Ammon's horn (tissue), 1 donor: ENCODE results near the gene RABGAP1.
"Not testable (repeated sequence)": the region's sequence is repeated elsewhere in the genome, so short reads cannot be mapped to it uniquely, and the experiment has no call there.

ENCODE experiments used
- DNase-seq: peaks from one replicate; pipeline ENCODE4 v3.0.0-alpha.2; 2016; ENCODE audit warnings: low spot score

Gene RABGAP1

DNA sequence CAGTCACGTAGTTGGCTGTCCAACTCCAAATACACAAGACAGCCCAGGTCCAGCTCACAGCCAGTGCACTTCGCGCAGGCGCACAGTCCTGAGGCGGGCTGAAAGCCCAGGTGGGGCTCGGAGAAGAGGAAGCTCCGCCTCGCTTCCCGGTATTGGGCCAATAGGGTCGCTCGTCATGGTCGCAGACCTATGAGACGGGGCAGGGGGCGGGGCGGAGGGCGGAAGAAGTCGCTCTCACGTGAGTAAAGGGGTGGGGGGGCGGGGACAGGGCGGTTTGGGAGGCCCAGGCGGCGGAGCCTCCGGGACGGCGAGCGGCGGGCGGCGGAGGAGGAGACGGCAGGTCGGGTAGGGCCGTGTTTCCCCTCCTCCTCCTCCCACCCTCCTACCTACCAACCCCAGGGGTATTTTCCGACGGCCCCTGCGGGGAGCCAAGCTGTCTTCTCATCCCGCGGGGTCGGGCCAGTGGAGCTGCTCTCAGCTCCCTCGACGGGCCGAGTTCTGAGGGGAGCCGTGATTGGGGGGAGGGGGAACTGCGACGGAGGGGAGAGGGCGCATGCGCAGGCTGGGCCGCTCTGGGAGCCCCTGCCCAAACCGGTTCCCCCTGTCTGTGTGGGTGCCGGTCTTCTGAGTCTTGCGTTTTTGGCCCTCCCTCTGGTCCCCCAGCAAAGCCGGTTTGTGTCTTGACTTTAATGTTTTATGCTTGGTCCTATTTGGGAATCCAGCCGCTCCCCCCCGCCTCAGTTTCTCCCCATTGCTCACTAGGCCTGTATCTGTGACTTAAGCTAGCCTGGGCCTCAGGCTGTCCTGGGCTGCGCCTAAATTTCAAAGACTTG is at the start of gene RABGAP1:
Gene RABGAP1 (plus strand): TSS at position 272 of the 833 bp plus-strand sequence. CDS start 16,040 bp downstream, outside the sequence.
- DNase-seq: peak; percentile 99

- no peak for DNase-seq
Observed at GRCh38 chr9:122897969-122898368, 42.9 kb upstream of the RABGAP1 start.

DNA sequence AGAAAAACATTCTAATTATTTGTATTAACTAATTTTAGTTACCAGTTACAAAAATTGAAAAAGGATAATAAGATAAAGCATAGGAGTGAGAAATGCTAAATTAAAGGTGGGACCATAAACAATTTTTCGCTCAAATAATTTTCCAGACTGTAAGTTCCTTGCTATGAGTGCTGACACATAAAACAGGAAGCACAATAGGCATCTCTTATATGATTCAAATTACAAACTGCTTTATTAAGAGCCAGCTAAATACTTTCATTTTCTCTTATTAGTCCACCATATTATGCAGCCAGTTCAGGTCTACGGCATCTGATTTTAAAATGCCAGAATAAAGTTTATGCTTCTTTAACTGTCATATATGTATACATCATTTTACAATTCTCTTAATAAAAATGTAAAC is 40.0 kb upstream of the RABGAP1 start:
- no peak for DNase-seq

DNA sequence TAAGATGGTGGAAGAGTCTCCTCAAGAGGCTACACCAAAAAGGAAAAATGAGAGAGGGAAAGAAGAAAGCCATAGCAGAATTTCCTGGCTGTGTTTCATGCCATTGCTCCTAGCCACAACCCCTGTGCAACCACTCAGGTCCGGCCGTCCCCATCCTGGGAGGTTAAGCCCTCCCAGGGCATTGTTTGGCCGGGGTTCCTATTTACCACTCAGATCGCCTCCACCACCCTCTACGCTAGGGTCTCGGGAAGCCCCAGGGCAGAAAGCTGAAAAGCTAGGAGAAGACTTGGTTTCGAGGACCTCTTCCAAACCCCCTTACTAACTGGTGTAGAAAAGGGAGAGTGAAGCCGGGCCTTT is 36.4 kb upstream of the RABGAP1 start:
- peak; percentile 18 for DNase-seq

DNA sequence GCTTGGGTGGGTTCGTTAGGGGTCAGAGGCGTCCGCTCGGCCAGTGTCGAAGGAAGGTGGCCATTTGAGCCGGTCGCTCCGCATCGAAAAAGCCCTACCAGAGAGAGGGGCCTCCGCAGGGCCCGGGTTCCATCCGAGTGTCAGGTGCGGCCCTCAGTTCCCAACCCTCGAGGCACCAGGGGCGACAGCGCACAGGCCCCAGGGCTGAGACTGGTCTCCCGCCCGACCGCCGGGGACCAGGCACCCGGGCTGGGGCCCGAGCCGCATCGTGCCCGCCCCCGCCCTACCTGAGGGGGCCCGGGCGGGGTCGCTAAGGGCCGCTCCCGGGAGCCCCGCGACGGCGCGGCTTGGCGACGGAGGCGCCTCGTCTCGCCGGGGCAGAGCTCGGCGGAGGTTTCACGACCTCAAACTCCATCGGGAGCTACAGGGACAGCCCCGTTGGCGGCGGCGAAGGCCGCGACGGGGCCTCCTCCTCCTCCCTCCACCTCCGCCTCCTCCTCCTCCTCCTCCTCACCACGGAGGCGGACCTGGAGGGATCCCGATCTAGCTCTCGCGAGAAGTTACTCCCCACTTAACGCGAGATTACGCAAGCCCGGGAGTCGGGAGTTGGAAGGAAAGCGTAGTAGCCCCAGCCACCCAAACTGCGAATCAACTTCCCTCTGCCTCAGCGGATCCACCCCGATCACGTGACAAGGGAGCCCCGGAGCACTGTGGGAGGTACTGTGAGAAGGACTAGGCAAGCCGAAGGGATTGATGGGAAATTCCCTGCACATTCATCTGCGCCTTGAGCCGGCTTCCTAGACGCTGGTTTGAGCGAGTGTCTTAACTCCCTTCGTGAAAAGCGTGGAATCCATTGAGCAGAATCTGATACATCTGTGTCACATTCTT is 35.8 kb upstream of the RABGAP1 start, which contains the start of gene RC3H2:
Gene RC3H2 (minus strand): TSS at position 537 of the 888 bp plus-strand sequence. CDS start 7,850 bp downstream, outside the sequence.
- DNase-seq: peak; percentile 100

DNA sequence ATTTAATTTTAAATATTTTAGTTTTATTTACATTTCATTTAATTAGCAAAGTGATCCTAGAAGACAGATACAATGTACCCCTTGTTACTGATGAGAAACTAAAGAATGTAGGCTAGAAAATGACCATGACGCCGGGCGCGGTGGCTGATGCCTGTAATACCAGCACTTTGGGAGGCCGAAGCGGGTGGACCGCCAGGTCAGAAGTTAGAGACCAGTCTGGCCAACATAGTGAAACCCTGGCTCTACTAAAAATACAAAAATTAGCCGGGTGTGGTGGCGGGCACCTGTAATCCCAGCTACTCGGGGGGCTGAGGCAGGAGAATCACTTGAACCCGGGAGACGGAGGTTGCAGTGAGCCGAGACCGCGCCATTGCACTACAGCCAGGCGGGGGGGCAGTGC is 34.7 kb upstream of the RABGAP1 start:
- not testable (repeated sequence) for DNase-seq

GRCh38 chr9:122912671-122912963 is 28.2 kb upstream of the RABGAP1 start:
- DNase-seq: no peak

DNA sequence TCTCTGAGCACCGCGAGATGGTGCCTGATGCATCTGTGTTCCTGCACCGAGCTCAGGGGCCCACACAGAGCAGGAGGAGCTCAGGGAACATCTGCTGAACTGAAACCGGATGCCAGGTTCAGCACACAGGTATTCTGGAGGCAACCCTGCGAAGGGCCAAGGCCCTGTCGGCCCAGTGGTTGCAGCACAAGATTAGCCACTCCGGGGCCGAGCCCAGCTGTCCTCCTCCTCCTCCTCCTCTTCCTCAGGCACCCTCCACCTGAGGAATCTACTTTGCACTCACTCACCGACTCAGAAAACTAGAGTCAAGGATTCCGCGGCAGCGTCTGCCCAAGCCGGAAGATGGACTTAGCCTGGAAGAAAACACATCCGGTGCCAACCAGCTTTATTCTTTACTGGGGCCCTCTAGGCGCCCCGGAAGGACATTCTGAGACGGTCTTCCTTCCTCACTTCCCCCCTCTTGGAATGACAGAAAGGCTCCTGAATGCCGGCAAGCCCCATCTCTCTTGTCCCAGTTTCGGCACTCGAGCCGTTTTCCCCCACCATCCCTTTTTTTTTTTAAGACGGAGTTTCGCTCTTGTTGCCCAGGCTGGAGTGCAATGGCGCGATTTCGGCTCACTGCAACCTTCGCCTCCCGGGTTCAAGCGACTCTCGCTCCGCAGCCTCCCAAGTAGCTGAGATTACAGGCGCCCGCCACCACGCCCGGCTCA is 27.7 kb upstream of the RABGAP1 start, which contains the start of gene ZBTB6:
Gene ZBTB6 (minus strand): TSS at position 360 of the 710 bp plus-strand sequence. CDS start 1,251 bp downstream, outside the sequence.
- DNase-seq: peak; percentile 93

GRCh38 chr9:122918310-122918709 is 22.5 kb upstream of the RABGAP1 start:
- DNase-seq: no peak

DNA sequence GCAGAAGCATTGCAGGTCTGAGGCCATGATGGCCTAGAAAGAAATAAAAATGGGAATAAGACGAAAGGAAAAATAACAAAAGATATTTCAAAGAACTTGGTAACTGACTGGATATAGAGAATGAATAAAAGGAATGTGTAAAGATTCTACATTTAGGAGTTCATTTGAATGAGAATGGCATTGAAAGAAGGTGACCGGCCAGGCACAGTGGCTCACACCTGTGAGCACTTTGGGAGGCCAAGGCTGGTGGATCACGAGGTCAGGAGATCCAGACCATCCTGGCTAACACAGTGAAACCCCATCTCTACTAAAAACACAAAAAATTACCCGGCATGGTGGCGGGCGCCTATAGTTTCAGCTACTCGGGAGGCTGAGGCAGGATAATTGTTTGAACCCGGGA is 18.1 kb upstream of the RABGAP1 start:
- no peak for DNase-seq

GRCh38 chr9:122923947-122924346 is 16.9 kb upstream of the RABGAP1 start:
- no peak for DNase-seq

GRCh38 chr9:122929796-122930354 is 10.9 kb upstream of the RABGAP1 start:
- DNase-seq: no peak

DNA sequence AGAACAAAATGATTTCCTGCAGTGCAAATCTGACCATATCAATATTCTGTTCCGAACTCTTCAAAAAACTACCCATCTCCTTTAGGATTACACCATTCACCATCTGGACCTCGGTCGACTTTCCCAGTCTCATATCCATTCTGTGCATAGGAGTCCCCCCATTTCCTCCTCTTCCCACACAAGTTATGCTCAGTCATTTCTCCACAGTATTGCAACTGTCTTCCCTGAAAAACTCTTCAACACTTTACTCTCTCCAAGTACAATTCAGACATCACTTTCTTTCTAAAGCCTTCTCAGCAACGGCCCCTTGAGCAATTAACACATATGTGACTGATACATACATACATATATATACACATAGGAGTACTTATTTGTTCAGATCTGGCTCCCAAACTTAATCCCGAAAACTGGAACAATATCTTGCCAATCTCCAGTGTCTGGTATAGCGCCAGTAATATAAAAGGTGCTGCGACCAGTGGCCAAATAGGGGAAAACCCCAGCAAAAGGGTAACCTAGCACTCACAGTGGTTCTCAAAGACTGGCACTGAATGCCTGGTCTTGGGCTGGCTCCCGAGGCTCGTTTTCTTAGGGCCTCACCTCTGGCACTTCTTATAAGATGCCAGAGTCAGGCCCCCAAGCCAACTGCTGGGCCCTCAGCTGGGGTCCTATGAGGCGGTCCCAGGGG is 10.1 kb upstream of the RABGAP1 start:
- DNase-seq: no peak

DNA sequence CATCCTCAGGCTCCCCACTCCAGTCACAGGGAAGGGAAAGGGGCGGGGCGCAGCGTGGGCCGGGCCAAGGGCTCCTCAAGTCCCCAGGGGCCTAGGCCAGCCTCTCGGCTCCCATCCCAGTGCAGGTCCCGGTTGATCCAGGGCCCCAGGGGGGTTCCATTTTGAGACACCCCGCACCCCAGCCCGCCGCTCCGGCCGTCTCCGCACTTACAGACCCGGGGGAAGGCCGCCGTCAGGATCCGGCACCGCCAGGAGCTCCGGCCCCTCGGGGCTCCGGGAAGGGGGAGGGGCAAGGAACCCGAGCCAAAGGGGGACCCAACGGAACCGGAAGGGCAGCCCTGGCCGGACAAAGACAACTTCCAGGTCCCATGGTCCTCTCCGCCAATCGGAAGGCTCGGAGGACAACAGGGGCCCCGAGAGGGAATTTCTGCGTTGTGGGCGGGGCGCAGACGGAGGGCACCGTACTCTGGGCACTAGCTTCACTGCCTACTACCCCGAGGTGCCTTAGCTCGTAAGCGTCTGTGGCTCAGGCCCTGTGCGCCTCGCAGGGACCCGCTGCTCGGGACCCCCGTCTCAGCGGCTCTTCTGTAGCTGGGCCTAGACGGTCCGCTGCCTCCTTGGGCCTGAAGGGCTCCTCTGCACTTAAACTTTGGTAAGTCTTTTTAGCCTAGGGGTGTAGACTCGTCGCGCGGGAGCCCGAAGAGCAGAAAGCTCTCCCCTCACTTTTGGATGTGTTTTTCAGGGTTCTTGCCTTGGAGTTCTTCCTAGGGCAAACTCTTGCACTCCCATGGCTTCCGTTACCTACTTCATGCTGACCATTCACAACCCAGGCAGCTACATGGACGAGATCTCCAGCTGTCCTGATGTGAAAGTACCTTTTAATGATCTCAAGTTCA is 9.3 kb upstream of the RABGAP1 start, which contains the start of gene ZBTB26:
Gene ZBTB26 (minus strand): TSS at position 287 of the 896 bp plus-strand sequence. CDS start 11,578 bp downstream, outside the sequence.
- DNase-seq: peak; percentile 95

DNA sequence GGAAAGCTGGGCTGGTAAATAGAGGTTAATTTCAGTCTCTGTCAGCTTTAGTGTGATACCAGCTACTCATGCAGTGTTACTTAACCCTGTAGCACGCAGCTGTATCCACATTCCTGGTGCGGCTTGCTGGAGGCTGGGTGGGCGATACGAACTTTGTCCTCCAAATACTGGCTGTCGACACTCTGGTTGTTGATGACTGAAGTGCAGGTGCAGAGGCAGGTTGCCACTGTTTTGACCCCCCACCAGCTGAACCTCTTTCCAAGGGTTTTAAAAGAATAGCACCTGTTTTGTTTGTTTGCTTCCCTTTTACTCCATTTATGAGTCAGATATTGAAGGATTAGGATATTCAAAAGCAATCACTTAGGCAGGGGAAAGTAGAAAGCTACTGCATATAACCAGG is 4.4 kb upstream of the RABGAP1 start:
- DNase-seq: no peak

DNA sequence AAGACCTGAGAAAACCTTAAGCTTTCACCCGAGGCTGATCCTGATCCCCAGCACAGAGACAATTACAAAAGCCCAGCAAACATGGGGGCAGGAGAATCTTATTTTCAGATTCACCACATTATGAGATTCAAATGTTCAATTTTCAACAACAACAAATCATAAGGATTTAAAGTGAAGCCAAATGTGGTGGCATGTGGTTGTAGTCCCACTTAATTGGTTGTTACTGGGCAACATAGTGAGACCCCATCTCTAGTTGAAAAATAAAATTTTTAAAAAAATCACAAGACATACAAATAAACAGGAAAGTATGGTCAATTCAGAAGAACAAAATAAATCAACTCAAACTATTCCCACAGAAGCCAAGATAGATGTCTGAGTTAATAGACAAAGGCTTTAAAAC is 3.9 kb upstream of the RABGAP1 start:
- DNase-seq: no peak

DNA sequence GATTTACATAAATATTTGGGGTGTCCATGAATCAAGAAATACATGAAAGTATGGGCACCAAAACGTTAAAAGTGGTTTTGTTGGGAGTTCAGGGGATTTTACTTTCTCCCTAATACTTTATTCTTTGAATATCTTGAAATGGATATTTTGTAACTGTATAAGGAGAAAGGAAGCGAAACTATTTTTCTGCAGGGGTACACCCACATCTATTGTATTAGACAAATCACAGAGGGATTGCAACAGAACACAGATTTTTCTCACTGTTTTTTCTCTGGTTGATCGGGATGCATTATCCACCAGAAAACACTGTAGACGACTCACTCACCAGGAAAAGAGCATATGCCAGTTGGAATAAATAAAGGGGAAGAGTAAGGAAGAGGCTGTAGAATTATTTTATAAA is 1.2 kb upstream of the RABGAP1 start:
- no peak for DNase-seq

- DNase-seq: no peak
Observed at GRCh38 chr9:122940454-122940748, 419 bp upstream of the RABGAP1 start.

GRCh38 chr9:122941582-122942234 is 888 bp downstream of the RABGAP1 start:
- DNase-seq: peak; percentile 14
